Left lobe of liver (tissue), 2 donors: Measurements from ENCODE around the gene MYEF2. TPM values are rescaled to one million over a fixed set of nuclear protein-coding genes. Genes with fewer than 3 reads are reported as not detected.

Source experiments
- ATAC-seq: fragments of 200-7000 bp; cut with Tn5 transposase; one replicate; pipeline ENCODE4 v1.9.1; 2020; ENCODE audit warnings: mild to moderate bottlenecking, moderate library complexity
- DNase-seq: peaks from one replicate; pipeline ENCODE4 v3.0.0-alpha.2; 2020; ENCODE audit warnings: low spot score
- total RNA-seq: library from RNA; stranded (reverse); gene quantifications from one replicate; pipeline ENCODE4 v1.2.1, GENCODE V29; 2021
- donor health status: DM: no; HTN: no; CAD: no; lungs with moderate emphysema.
- donor health status: DM: no; HTN: yes; CAD: no.

Gene MYEF2
- total RNA-seq, 1 donor from 2014 or later: 0.20 TPM

GRCh38 chr15:48090666-48091065, 87.4 kb downstream of the MYEF2 start:
- no peak for ATAC-seq
- no peak for DNase-seq

- no peak for ATAC-seq
- no peak for DNase-seq
Measured at GRCh38 chr15:48090115-48090514, 88.0 kb downstream of the MYEF2 start.

GRCh38 chr15:48089702-48090101, 88.4 kb downstream of the MYEF2 start:
- ATAC-seq (no peak), DNase-seq (no peak)

- ATAC-seq: no peak
- DNase-seq: no peak
Measured at GRCh38 chr15:48087844-48088243, 90.3 kb downstream of the MYEF2 start.

GRCh38 chr15:48086576-48086975, 91.5 kb downstream of the MYEF2 start:
- DNase-seq (no peak), ATAC-seq (no peak)

- ATAC-seq: no peak
- DNase-seq: no peak
Measured at GRCh38 chr15:48086133-48086532, 92.0 kb downstream of the MYEF2 start.

GRCh38 chr15:48085591-48085930, 92.5 kb downstream of the MYEF2 start:
- no peak for ATAC-seq

GRCh38 chr15:48084759-48085590, 93.1 kb downstream of the MYEF2 start:
- DNase-seq: no peak
- ATAC-seq: no peak

More at GRCh38 chr15:48085591-48085930, 92.5 kb downstream of the MYEF2 start:
- no peak for DNase-seq

Other genes starting within 250 kb of the MYEF2 start
- not detected for gene SLC24A5, start 57.3 kb downstream of the MYEF2 start, total RNA-seq
- gene CTXN2, start 13.4 kb upstream of the MYEF2 start, total RNA-seq: not detected
- not detected for gene SLC12A1, start 28.0 kb upstream of the MYEF2 start, total RNA-seq
- 31.0 TPM for gene DUT, start 153.1 kb upstream of the MYEF2 start, total RNA-seq